Measurements from ENCODE around the gene MMS19.
"Not testable (repeated sequence)": the region's sequence is repeated elsewhere in the genome, so short reads cannot be mapped to it uniquely, and the experiment has no call there.

MMS19 gene

GRCh38 chr10:97426776-97427570 is 71.2 kb downstream of the MMS19 start:
- DNase-seq = no peak

DNA sequence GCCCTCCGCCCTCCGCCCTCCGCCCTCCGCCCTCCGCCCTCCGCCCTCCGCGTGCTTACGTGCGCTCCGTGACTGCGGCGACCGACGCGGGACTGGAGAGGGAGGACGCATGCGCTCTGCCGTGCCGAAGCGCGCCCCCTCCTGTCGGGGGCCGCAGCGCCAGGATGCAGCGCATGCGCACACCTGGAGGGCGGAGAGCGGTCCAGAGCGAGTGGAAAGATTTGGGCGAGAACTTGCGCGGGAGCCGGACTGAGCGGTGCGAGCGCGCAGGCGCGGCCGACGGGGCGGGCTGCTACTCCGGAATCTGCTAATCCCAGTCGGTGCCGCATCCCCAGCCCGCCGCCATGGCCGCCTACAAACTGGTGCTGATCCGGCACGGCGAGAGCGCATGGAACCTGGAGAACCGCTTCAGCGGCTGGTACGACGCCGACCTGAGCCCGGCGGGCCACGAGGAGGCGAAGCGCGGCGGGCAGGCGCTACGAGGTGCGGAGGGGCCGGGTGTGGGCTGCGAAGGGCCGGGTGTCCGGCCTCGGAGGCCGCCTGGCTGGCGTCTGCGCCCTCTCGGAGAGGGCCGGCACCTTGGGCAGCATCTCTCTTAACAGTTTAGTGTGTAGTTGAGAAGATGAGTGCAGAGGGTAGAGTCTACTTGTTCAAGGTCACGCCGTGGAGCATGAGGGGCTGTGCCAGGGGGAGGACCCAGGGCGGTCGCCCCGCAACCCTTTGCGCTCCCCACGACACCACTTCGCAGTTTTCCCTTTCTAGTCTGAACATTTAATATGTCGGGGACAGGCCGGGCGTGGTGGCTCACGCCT is 72.1 kb downstream of the MMS19 start, which contains the start of gene PGAM1:
Gene PGAM1 (plus strand): TSS at position 228 of the 812 bp plus-strand sequence. CDS start 117 bp downstream, at position 345.
- peak; percentile 66 to 99 (median 90) for DNase-seq

- DNase-seq = not testable (repeated sequence)
Observed at GRCh38 chr10:97423757-97424098, 74.5 kb downstream of the MMS19 start.

GRCh38 chr10:97416565-97416964 is 81.7 kb downstream of the MMS19 start:
- DNase-seq = no peak

- DNase-seq = no peak
Observed at GRCh38 chr10:97412891-97413304, 85.3 kb downstream of the MMS19 start.

GRCh38 chr10:97411406-97411805 is 86.8 kb downstream of the MMS19 start:
- DNase-seq = no peak

DNA sequence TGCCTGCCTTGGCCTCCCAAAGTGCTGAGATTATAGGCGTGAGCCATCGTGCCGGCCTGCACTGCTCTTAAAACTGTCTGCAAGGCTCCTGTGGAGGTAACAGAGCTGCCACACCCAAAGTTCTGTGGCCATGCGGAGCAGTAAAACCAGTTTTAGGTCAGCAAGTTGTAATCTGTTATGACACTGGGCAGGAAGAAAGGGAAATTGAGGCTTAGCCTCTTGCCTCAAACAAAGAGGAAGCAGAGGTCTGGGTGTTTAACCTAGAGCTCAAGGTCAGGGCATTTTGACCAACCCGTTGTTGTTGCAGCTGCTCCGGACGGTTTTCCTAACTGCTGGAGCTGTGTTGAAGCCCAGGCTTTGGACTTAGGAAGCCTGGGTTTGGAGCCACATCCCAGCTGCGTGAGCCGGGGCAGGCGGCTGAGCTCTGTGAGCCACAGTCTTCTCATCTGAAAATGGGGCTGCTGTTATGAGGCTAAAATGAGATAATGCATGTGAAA is 89.7 kb downstream of the MMS19 start:
- DNase-seq = no peak
